Erythroblast (primary cell): ENCODE measurements around the gene CFAP47.

Experiments
- GATA1 ChIP-seq: IDR thresholded peaks from 2 replicates; pipeline ENCODE4 v1.6.1; 2011; ENCODE audit warnings: low read depth, mild to moderate bottlenecking, control low read depth, low read length, moderate library complexity
- POLR2A ChIP-seq: IDR thresholded peaks from 2 replicates; pipeline ENCODE4 v1.6.1; 2011; ENCODE audit warnings: mild to moderate bottlenecking, low read length

DNA sequence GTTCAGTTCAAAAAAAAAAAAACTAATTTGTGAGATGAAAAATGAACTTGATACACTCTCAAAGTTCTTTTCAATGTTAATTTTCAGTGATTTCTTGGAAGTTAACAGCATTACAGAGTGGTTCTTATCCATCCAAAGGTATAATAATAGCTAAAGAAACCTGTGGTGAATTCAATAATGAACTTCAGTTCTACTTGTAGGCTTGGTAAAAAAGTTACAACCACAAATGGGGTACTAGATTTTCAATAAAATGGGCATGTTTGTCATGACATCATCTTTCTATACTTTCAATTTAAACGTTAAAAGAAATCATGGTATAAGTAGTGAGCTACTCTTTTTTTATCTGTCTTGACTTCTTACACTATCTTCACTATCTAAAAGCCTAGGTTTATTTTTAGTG is 424.8 kb downstream of the CFAP47 start:
- no peak for TF ChIP-seq POLR2A
- TF ChIP-seq GATA1, result no peak
